HG02981 (cell line): ENCODE data around the gene DNAJB8.

Experiments
- ATAC-seq: cut with Tn5 transposase; IDR thresholded peaks from one replicate; pipeline ENCODE4 v1.9.1; 2021; ENCODE audit warnings: mild to moderate bottlenecking, moderate library complexity; ENCODE audit not compliant: unreplicated experiment

Gene DNAJB8

DNA sequence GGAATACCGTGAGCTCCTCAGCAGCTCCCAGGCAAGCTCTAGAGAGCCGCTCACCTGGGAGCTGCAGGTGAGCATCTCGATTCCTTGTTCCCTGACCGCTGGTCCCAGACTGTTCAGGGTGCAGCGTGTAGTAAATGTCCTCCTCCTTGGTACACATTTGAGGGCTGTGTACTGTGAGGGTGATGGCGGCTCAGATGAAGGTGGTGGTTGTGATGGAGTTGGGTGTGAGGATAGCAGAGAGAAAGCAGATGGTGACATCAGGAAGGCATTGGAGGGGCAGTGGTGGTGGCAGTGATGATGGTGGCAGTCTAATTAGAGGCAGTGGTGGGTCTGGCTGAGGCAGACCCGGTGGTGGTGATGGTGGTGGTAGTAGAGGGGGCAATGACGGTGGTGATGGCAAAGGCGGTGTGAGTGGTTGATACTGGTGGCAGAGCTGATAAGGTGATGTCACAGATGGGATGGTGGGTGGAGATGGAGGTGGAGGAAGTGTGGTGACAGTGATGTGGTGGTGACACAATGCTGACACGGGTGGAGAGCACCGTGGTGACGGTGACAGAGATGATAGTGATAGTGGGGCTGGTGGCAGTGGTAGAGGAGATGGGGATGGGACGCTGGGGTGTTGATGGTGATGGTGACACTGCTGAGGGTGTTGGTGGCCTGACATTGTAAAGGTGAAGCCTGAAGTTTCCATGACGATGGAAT lies at the start of gene DNAJB8:
Gene DNAJB8, minus strand, starts transcription at position 51 of the 702 bp plus-strand sequence. CDS start 3,645 bp downstream, outside the sequence.
- ATAC-seq: no peak

DNA sequence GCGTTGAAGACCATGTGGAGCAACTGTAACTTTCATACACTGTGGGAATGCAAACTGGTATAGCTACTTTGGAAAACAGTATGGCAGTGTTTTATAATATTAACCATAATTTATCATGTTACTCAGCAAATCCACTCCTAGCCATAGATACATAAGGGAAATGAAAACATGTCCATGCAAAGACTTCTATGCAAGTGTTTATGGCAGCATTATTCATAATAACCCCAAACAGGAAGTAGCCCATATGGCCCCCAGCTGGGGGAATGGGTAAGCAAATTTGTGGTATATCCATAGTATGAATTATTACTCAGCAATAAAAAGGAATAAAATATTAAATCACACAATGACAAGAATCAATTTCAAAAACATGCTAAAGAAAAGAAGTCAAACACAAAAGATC lies 49.3 kb upstream of the DNAJB8 start:
- ATAC-seq: no peak

DNA sequence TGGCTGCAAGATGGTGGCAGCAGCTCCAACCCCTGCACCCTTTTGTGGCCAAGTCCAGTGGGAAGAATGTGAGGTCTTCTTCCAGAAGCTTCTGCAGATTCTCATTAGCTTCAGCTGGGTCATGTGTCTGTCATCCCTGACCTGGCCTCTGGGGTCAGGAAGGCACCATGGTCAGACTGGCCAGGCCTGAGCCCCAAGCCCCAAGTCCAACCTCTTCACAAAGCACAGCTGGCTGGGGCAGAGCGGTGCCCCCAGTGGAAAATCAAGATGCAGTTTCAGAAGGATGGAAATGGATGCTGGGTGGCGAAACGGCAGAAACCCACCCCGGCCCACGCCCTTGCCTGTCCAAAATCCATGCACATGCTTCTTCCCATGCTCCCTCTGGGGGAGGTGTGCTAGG lies 42.2 kb upstream of the DNAJB8 start:
- no peak for ATAC-seq

DNA sequence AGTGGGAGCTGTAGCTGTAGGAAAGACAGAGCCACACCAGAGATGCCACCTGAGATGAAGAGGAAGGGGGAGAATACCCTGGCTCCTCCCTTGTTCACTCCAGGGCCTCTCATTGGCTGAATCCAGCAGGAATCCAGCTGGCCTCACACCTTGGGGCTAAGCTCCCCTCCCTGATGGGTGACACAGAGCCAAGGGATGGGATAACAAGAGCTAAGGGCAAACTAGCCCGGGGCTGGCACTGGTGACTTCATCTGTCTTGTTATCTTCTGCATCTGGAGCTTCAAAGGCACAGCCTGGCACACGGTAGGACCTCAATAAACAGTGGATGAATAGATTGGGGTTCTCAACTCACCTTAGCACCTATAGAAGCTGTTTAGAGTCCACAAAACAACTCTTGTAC lies 40.1 kb upstream of the DNAJB8 start:
- no peak for ATAC-seq

DNA sequence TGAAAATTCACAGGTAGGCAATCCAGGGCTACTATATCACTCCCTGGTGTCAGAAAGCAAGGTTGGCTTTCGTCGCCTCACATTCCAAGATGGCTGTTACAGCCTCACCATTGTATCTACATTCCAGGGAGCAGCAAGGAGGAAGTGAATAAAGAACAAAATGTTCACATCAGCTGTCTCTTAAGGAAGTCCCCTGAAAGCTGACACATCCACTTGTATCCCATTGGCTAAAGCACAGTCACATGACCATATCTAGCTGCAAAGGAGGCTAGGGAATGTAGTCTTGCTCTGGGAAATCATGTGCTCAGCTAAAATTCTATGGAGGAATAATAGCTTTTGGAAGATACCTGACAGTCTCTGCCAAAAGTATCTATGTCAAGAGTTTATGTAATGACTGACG lies 39.1 kb upstream of the DNAJB8 start:
- ATAC-seq: no peak

DNA sequence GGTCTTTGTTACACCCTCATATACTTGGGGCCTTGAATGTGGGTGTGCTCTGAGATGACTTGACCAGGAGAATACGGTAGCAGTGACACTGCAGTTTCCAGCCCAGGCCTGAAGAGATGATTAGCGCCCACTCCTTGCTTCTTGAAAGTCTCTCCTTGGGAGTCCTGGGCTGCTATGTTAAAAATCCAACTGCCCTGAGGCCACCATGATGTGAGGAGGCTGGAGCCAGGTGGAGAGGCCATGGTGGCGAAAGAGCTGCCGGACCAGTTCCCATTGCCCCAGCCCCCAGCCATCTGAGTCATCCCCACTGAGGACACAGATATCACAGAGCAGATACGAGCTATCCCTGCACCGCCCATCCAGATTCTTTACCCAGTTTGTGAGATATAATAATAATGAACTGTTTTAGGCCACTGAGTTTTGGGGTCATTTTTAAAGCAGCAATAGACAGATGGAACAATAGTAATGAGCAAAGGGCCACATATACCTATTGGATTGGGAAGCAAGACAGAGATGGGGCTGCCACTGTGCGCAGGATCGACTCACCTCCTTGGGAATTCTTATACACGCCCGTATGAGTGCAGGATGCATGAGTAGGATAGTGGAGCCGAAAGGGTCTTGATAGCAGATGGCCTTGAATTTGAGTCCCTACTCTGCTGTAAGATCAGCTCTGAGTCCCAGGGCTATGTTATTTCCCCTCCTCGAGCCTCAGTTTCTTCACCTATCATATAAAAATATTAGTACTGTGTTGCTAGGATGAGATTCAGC lies 38.5 kb upstream of the DNAJB8 start:
- no peak for ATAC-seq

DNA sequence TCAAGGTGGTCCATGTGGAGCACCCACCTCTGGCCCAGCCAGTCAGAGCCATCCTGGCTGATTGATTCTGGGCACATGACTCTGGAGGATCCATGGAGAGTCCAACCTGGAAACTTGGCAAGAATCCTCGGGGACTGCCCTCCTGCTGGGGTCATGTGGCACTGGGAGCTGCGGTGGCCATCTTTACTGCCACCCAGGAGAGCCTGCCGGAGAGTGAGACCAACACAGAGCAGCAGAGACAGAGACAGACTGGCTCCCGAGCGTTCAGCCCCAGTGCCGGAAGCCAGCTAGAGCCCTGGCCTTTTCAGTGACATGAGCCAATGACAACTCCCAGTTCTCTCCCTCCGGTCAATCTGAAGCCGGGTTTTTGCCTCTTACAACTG lies 37.8 kb upstream of the DNAJB8 start:
- no peak for ATAC-seq

DNA sequence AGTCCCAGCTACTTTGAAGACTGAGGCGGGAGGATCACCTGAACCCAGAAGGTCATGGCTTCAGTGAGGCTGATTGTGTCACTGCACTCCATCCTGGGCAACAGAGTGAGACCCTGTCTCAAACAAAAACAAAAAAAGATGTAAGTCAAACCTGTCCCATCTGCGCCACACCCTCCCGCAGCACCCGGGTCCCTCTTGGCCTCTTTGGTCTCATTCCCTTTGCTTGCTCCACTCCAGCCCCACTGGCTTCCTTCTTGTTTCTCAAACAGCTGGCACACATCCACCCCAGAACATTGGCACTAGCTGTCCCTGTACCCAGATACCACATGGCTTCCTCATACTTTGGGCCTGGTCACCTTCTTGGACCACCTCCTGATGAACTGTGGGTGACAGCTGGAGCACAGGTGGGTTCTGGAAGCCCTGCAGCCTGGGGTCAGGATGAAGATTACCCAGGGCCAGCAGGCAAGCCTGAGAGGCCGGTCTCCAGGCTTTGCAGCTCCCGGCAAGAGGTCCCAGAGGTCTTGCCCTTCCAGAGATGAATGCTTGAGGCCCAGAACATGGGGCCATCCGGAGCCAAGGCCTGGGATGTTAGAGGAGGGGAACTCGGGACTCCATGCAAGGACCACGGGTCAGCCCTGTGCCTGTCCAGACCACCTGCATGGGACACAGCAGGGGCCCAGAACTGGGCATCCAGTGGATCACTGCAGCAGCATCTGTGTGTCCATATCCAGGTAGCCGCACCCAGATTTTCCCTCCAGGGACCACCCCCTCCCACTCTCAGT lies 37.3 kb upstream of the DNAJB8 start:
- no peak for ATAC-seq

DNA sequence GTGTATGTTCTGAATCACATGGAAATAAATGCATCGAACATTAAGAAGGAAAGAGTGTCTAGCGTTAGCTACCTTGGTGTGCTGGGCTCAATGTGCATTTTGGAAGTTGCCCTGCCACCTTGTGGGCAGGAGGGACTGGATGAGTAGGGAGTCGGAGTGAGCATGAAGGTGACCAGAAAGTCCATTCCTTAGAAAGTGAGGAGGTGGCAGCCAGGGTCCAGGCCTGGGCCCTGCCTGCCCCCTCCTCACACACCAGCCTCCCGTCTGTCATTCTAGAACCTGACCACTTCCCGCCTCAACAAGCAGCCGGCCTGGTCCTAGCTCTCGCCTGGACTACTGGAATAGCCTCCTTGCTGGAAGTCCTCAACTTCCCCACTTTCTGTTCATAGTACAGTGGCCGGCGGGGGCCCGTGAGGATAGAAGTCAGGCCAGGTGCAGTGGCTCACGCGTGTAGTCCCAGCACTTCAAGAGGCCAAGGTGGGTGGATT lies 36.5 kb upstream of the DNAJB8 start:
- no peak for ATAC-seq

DNA sequence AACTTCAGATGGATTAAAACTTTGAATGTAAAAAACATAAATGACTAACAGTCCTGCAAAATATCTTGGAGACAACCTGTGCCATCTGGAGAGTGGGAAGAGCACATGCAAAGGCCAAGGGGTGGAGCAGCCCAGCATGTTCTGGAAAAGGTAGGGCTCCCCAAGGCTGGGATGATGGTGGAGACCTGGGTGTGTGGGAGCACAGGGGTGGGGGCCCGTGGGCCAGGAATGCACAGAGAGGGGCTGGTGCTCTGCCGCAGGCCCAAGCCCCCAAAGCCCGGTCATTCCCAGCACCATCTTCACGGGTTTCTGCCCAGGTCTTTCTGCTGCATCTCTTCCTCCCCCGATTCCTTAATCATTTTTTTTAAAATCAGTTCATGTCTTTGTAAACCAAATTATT lies 36.0 kb upstream of the DNAJB8 start:
- no peak for ATAC-seq

DNA sequence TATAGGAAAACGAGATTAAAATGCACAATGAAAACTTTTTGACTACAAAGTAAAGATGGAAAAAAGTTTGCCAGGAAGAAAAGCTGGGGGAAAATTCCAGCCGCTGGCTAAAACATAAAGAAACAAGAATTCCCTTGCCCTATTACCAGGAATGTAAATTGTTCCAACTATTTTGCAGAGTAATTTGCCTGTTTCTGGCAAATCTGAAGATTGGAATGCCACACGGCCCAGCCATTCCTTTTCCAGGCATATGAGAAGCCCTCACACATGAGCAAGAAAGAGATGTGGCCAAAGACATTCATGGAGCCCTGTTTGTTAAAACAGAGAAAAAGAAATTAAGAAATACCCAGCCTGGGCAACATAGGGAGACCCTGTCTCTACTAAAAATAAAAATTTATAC lies 34.7 kb upstream of the DNAJB8 start:
- ATAC-seq: no peak

DNA sequence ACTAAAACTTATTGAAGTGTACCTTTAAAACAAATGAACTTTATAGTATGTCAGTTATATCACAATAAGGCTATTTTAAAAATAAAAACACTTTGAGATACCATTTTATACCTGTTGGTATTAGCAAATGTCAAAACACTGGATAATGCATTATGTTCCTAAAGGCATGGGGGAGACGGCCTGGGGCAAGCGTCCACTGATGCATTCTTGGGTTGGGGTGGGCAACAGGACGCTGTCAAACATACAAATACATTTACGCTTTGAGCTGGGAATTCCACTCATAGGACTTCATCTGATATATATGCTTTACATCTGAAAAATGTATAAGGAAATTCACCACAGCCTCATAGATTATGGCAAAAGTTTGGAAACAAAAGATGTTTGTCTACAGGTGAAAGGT lies 33.9 kb upstream of the DNAJB8 start:
- no peak for ATAC-seq

DNA sequence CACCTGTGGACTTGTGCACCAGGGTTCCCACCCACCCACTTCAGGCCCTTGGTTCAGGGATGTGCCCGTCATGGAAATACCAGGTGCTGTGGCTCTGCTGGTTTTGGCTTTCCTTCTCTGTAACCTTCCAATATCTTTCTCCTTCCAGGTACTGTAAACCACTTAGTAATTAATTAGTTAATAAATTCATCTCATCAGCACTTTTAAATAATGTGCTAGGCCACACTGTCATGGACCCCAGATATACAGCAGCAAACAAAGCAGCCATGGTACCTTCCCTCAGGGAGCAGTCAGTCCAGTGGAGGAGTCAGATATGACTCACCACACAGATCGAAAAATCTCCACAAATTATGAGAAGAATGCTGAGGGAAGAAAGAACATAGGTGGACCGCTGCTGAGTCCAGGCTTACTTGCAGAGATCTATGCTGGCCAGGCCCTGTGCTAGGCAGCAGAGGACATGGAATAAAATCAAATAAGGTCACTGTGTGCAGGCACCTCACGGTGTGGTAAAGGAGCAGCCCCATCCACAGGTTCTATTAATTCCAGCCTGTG lies 33.1 kb upstream of the DNAJB8 start:
- no peak for ATAC-seq

DNA sequence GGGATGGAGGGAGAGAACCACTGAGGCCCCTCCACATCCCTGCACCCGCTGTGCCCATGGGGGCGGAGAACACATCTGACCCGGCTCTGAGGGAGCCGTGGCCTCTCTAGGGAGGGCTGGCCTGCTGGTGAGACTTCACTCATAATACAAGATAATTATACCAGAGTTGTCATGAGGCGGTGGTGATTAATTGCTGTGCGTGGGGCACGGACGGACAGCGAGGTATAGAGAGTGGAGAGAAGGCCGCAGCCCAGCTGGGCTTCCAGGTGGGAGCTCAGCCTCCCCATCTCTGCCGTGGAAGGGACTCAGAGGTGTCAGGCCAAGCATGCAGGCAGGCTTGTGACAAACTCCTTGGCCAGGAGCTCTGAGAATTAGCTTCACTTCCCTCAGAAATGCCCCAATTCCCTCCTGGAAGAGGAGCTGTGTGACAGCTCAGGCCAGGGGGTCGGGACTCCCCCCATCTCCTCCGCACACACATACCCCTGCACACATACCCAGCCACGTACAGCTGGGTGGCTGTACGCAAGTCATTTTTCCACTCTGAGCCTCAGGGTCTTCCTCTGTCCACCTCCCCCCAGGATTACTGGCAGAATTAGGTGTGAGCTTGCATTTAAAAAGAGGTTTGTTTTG lies 32.3 kb upstream of the DNAJB8 start:
- ATAC-seq: no peak

DNA sequence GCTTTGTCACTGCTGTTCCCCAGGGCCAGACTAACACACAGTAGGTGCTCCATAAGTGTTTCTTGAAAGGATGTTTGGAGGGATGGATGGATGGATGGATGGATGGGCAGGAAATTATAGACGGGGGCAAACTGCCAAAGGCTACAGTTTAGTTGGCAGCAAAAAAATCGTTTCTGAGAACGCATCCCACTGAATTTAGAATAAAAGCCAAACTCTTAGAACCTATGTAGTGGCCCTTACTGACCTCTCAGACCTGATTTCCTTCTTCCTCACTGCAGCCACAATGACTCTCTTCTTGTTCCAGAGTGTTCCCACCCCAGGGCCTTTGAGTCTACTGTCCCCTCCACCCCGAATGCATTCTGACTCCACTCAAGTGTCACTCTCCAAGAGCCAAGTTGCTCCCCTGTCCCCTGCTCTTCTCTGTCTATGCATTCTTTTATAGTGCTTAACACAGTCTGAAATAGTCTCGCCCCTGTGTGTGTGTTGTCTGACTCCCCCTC lies 31.5 kb upstream of the DNAJB8 start:
- no peak for ATAC-seq

DNA sequence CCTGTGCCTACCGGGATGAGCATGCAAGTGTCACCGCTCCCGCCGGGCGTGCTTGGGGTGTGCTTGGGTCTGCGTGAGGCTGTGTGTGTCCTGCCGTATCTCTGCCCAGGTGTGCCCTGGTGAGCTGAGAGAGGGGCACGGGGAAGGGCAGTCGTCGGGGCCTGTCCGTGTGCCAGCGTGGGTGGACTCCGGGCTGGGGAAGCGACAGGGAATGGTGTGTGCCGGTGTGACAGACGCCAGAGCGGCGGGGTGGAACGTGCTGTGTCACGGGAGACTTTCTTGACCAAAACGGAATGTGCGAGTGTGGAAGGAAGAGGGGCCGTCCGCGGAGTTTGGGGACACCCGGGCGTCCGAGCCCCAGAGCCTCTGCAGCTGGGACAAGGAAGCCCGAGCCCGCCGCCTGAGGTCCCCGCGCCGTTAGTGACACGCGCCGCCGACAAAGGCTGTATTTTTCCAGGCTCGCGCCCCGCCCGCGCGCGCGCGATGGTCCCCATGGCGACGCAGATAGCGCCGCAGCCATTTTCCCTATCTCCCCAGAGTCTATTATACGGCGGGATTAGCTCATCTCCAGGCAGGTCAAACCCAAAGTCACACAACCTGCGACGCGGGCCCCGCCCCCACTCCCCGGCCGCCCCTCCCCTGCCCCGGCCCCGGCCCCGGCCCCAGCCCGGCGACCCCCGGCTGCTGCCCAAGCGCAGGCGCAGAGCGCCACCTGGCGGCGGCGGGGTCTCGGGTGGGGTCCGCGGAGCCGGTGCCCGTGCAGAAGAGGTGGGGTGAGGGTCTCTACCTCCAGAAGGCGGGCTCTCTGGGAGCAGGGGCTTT lies 30.8 kb upstream of the DNAJB8 start:
- no peak for ATAC-seq

DNA sequence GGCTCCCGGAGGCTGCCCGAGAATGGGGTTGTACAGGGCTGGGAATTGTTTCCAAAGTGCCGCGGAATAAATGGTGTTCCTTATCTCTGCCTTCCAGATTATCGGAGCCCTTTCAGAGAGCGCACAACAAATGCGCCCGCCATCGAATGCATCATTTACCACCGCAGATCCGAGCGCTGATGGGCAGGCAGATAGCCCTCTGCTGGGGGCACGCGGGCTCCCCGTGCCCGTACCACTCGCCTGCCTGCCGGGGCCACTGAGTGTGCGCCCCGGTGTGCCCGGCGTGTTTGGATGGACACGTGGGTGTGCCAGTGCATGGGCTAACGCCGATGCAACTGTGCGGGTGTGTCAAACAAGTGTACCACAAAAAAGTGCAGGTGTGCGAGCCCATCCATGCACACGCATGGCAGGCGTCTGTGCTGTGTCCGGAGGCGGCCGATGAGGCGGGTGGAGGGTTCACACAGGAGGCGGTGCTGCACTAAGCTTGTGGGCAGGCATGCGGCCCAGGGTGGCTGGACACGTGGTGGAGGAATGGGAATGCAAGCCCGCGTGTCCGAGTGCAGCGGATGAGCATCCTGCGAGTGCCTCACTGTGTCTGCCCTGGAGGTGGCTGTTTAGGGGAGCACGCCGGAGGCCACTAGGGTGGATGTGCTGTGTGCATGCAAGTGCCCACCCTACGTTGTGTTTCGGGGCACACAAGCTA lies 30.1 kb upstream of the DNAJB8 start:
- ATAC-seq: no peak

DNA sequence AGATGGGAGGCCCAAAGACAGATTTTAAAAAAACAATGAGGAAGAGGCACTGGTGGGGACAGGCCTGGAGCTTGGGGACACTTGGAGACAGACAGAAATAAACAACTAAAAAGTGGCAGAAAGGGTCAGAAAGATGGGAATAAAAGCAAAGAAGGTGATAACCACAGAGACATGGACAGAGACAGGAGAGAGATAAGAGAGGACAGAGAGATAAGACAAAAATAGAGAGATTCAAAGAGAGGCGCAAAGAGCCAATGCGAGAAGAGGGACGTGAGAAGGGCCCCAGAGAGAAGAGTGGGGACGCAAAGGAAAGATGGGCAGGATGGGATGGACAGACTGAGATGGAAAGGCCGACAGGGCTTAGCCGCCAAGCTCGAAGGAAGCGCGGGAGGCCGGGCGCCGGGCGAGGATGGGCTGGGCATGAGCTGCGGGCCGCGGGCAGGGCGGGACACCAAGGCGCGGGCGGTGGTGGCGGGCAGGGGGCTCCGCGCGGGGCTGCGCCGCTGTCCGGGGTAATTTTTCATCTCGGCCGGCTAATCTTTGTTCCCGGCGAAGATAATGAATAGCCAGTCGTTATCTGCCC lies 29.4 kb upstream of the DNAJB8 start:
- no peak for ATAC-seq

DNA sequence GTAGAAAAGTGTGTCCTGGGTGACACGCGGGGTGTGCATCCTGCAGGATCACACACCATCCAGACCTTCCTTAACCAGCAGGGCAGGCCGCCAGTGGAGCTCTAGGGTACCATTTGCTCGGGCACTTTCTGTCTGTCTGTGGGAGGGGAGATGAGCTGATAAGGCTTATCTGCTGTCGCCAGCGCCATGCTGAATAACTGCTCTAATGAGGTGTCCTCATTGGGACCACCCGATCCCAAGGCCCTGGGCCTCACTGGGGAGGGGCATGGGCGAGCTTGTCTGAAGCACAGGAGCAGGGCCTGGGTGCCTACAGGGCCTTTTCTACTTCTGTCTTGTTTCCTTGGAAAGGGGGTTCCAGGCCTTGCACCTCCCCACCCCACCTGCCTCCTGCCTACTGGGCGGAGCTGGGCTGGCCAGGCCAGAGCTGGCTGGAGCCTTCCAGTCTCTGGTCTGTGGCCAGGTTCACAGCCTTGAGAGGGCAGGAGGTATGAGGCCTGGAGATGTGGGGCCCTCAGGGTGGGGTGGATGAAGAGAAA lies 28.8 kb upstream of the DNAJB8 start:
- no peak for ATAC-seq
